CD4-positive, alpha-beta memory T cell (primary cell): Measurements from ENCODE around the gene VPS37D. TPM values are rescaled to one million over a fixed set of nuclear protein-coding genes. Genes with fewer than 3 reads are reported as not detected.
A peak's percentile ranks its signal among the peaks of the same experiment; 100 is the strongest.
"Not testable (repeated sequence)": the region's sequence is repeated elsewhere in the genome, so short reads cannot be mapped to it uniquely, and the experiment has no call there.

Experiments used
- CTCF ChIA-PET: fragments of 350-600 bp; sonication (Branson Sonifier 250); formaldehyde crosslinking; loops from one replicate; lab custom pipeline; 2021; ENCODE audit warnings: inconsistent platforms; ENCODE audit not compliant: partially characterized antibody; lab: Charles Lee
- POLR2A ChIA-PET: fragments of 350-600 bp; sonication (Branson Sonifier 250); formaldehyde crosslinking; loops from one replicate; lab custom pipeline; 2021; ENCODE audit not compliant: partially characterized antibody; lab: Charles Lee
- DNase-seq, 5 donors: peaks; one replicate each; pipeline versions ENCODE4 v3.0.0 to v3.0.0-alpha.2; 2020 to 2022; ENCODE audit warnings: mixed read lengths in 1 of 5
- H3K27ac ChIP-seq: one replicate; pipeline ENCODE4 v1.7.0; 2013; ENCODE audit warnings: low read depth, low read length
- H3K27me3 ChIP-seq: 2 replicates; pipeline ENCODE4 v1.7.0; 2013; ENCODE audit warnings: mild to moderate bottlenecking, low read length, moderate library complexity; ENCODE audit not compliant: insufficient read depth
- H3K36me3 ChIP-seq: 2 replicates; pipeline ENCODE4 v1.7.0; 2013; ENCODE audit warnings: mild to moderate bottlenecking, low read length, moderate library complexity; ENCODE audit not compliant: insufficient read depth
- H3K4me1 ChIP-seq: 2 replicates; pipeline ENCODE4 v1.7.0; 2013; ENCODE audit warnings: mild to moderate bottlenecking, low read length, moderate library complexity; ENCODE audit not compliant: insufficient read depth
- H3K4me3 ChIP-seq, 2 donors: one replicate each; pipeline ENCODE4 v1.7.0; 2013; ENCODE audit warnings: low read length in 2 of 2, mild to moderate bottlenecking in 1 of 2
- H3K9me3 ChIP-seq, 2 donors: one replicate each; pipeline ENCODE4 v1.7.0; 2013; ENCODE audit warnings: low read length in 2 of 2, control low read depth in 1 of 2; ENCODE audit not compliant: control insufficient read depth in 1 of 2
- H3K27ac Mint-ChIP-seq, 7 donors: one replicate each; pipeline ENCODE4 v1.8.0; 2020 to 2021; ENCODE audit warnings: mixed read lengths in 7 of 7, mild to moderate bottlenecking in 6 of 7, inconsistent platforms in 3 of 7, moderate library complexity in 3 of 7
- H3K27me3 Mint-ChIP-seq, 2 donors: one replicate each; pipeline ENCODE4 v1.8.0; 2020 to 2021; ENCODE audit warnings: mixed read lengths in 2 of 2
- H3K36me3 Mint-ChIP-seq, 2 donors: one replicate each; pipeline ENCODE4 v1.8.0; 2020 to 2021; ENCODE audit warnings: mixed read lengths in 2 of 2, inconsistent platforms in 1 of 2, mild to moderate bottlenecking in 1 of 2
- H3K4me1 Mint-ChIP-seq, 4 donors: one replicate each; pipeline ENCODE4 v1.8.0; 2020 to 2021; ENCODE audit warnings: mixed read lengths in 4 of 4, mild to moderate bottlenecking in 1 of 4
- H3K4me3 Mint-ChIP-seq, 8 donors: one replicate each; pipeline ENCODE4 v1.8.0; 2020 to 2021; ENCODE audit warnings: mixed read lengths in 8 of 8, mild to moderate bottlenecking in 7 of 8, moderate library complexity in 6 of 8, inconsistent platforms in 3 of 8
- H3K9me3 Mint-ChIP-seq, 8 donors: one replicate each; pipeline ENCODE4 v1.8.0; 2020 to 2021; ENCODE audit warnings: mixed read lengths in 8 of 8, mild to moderate bottlenecking in 5 of 8, inconsistent platforms in 3 of 8, moderate library complexity in 1 of 8
- intact Hi-C: fragments of 100-400 bp; cut with micrococcal nuclease; formaldehyde crosslinking; loops from one replicate; pipeline ENCODE4 v1.15.1; 2023
- polyA plus RNA-seq, 2 donors: library from polyadenylated mRNA; unstranded; fragments of 300-500 nt; fragmentation: Illumina TruSeq; gene quantifications; one replicate each; pipeline ENCODE4 v1.2.3, GENCODE V29; 2021
- total RNA-seq, 2 experiments: library from RNA; stranded (reverse); gene quantifications; one replicate each; pipeline ENCODE4 v1.2.3, GENCODE V29; 2021

The VPS37D gene, protein sequence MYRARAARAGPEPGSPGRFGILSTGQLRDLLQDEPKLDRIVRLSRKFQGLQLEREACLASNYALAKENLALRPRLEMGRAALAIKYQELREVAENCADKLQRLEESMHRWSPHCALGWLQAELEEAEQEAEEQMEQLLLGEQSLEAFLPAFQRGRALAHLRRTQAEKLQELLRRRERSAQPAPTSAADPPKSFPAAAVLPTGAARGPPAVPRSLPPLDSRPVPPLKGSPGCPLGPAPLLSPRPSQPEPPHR
- total RNA-seq = not detected
- polyA plus RNA-seq = not detected

DNA sequence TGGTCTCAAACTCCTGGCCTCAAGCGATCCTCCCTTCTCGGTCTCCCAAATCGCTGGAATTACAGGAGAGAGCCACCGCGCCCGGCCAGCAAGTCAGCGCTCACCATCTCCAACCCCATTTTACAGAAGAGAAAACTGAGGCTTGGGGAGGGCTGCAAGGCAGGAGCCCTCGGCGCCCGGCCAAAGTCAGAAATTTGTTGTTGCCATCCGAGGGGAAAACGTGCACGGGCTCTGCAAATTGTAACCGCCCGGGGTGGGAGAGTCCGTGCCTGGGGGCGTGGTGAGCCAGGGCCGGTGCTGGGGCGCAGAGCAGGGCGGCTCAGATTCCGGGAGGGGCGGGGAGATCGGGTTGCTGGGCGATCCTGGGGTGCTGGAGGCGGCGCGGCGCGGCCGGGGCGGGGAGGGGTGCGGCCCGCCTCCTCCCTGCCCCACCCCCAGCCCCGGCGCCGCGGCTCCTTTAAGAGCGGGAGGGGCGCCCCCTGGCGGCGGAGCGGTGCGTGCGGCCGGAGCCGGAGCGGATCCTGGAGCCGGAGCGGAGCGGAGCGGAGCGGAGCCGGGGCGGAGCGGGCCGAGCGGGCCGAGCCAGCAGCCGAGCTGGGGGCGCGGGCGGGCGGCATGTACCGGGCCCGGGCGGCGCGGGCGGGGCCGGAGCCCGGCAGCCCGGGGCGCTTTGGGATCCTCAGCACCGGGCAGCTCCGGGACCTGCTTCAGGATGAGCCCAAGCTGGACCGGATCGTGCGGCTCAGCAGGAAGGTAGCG, at the start of gene VPS37D:
VPS37D (plus strand) TSS at position 488 of the 759 bp plus-strand sequence; CDS start at position 616, 128 bp downstream.
- peaks cover 10% of the 10 kb centered on the region for H3K4me1 ChIP-seq
- Mint-ChIP-seq H3K4me3 (peak within 1 kb of the TSS; percentile 70 to 81 (median 76)), H3K27ac (peak within 1 kb of the TSS in 6 of 7 donors; percentile 48 to 70 (median 54)), H3K4me1 (peaks cover 4 to 12% (median 7%) of the 10 kb centered on the region in 4 donors), H3K36me3 (peaks cover 0 to 4% of the 10 kb centered on the region in 2 donors), H3K9me3 (peaks cover 0 to 7% (median 6%) of the 10 kb centered on the region in 8 donors), H3K27me3 (peaks cover 19 to 31% of the 10 kb centered on the region in 2 donors)
- no peaks in the 10 kb centered on the region for H3K36me3 ChIP-seq
- ChIA-PET POLR2A (interaction anchor here (0.6 to 1.3 kb wide), 9 partner anchors 11 to 149 kb away, joined by 3 to 5 read pairs (median 3); partner anchors contain the start of genes ABHD11, BAZ1B, BUD23 and DNAJC30), CTCF (interaction anchor here (0.7 to 2.9 kb wide), 6 partner anchors 13 to 67 kb away, joined by 3 to 19 read pairs (median 3); no protein-coding TSS in a partner anchor)
- DNase-seq = peak; percentile 87 to 96 (median 91)
- peaks cover 13% of the 10 kb centered on the region for H3K27me3 ChIP-seq
- H3K4me3 ChIP-seq = peak within 1 kb of the TSS in 1 of 2 donors; percentile 44
- no peaks in the 10 kb centered on the region for H3K9me3 ChIP-seq
- H3K27ac ChIP-seq = no peak within 1 kb of the TSS
- intact Hi-C loops = loop anchor here (1.0 to 5.0 kb wide), 5 partner anchors 16 to 145 kb away; partner anchors contain the start of genes BAZ1B, BUD23, DNAJC30 and STX1A

DNA sequence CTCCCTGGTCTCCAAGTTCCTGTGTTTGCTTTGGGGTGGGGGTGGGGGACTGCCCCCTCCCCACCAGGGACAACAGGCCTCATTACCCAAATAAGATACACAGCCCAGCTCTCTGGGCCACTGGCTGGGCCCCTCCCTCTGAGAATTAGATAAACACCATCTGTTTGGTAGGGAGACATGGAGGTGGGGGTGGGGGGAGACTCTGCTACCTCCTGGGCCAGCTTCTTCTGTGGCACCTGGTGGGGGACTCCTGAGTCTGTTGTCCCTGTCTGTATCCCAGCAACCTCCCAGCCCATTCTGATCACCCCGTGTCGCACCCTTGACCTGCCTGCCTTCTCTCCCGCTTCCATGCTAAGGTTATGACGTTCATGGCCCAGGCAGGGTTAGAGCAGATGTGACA, 49.1 kb upstream of the VPS37D start:
- H3K9me3 Mint-ChIP-seq = no peaks in the 10 kb centered on the region
- Histone ChIP-seq H3K4me3 (no peak overlapping the region), H3K27me3 (peaks cover 7% of the 10 kb centered on the region), H3K4me1 (peaks cover 8% of the 10 kb centered on the region), H3K36me3 (no peaks in the 10 kb centered on the region), H3K27ac (no peak overlapping the region), H3K9me3 (no peaks in the 10 kb centered on the region)
- intact Hi-C loops = no loop called here
- CTCF ChIA-PET = interaction anchor here (3.8 kb wide), 1 partner anchor 12 kb away, joined by 19 read pairs; no protein-coding TSS in a partner anchor
- DNase-seq = no peak
- H3K27ac Mint-ChIP-seq = no peak overlapping the region
- peaks cover 17 to 18% of the 10 kb centered on the region in 2 donors for H3K27me3 Mint-ChIP-seq
- POLR2A ChIA-PET = no interaction called here
- no peaks in the 10 kb centered on the region for H3K36me3 Mint-ChIP-seq
- no peak overlapping the region for H3K4me3 Mint-ChIP-seq
- peaks cover 2 to 10% (median 3%) of the 10 kb centered on the region in 4 donors for H3K4me1 Mint-ChIP-seq

GRCh38 chr7:73619394-73619793, 48.2 kb upstream of the VPS37D start:
- H3K4me3 Mint-ChIP-seq, POLR2A ChIA-PET, H3K36me3 Mint-ChIP-seq, H3K27ac Mint-ChIP-seq, H3K9me3 Mint-ChIP-seq, DNase-seq, H3K9me3 ChIP-seq, H3K27ac ChIP-seq, intact Hi-C loops, H3K36me3 ChIP-seq, H3K4me3 ChIP-seq: not testable (repeated sequence)
- peaks cover 10% of the 10 kb centered on the region for H3K27me3 ChIP-seq
- CTCF ChIA-PET = interaction anchor here (1.1 to 2.9 kb wide), 2 partner anchors 10 to 13 kb away, joined by 3 to 9 read pairs; no protein-coding TSS in a partner anchor
- peaks cover 15 to 18% of the 10 kb centered on the region in 2 donors for H3K27me3 Mint-ChIP-seq
- peaks cover 2 to 12% (median 4%) of the 10 kb centered on the region in 4 donors for H3K4me1 Mint-ChIP-seq
- H3K4me1 ChIP-seq = peaks cover 16% of the 10 kb centered on the region

GRCh38 chr7:73621168-73622063, 46.2 kb upstream of the VPS37D start:
- Mint-ChIP-seq H3K36me3 (no peaks in the 10 kb centered on the region), H3K27ac (peak overlapping the region in 1 of 7 donors; percentile 62), H3K9me3 (no peaks in the 10 kb centered on the region), H3K4me3 (no peak overlapping the region), H3K4me1 (peaks cover 2 to 12% (median 4%) of the 10 kb centered on the region in 4 donors), H3K27me3 (peaks cover 14 to 21% of the 10 kb centered on the region in 2 donors)
- H3K9me3 ChIP-seq = no peaks in the 10 kb centered on the region
- no peak overlapping the region for H3K4me3 ChIP-seq
- peaks cover 15% of the 10 kb centered on the region for H3K27me3 ChIP-seq
- DNase-seq = no peak
- H3K27ac ChIP-seq = no peak overlapping the region
- ChIA-PET CTCF (interaction anchor here (2.9 kb wide), 1 partner anchor 15 kb away, joined by 9 read pairs; no protein-coding TSS in a partner anchor), POLR2A (no interaction called here)
- H3K36me3 ChIP-seq = no peaks in the 10 kb centered on the region
- peaks cover 17% of the 10 kb centered on the region for H3K4me1 ChIP-seq
- intact Hi-C loops = no loop called here

- Histone ChIP-seq H3K27ac (no peak overlapping the region), H3K4me1 (peaks cover 17% of the 10 kb centered on the region), H3K9me3 (no peaks in the 10 kb centered on the region), H3K36me3 (no peaks in the 10 kb centered on the region), H3K27me3 (peaks cover 15% of the 10 kb centered on the region), H3K4me3 (no peak overlapping the region)
- peaks cover 15 to 25% of the 10 kb centered on the region in 2 donors for H3K27me3 Mint-ChIP-seq
- H3K4me3 Mint-ChIP-seq = peak overlapping the region in 2 of 8 donors; percentile 11 to 17
- no peak for DNase-seq
- ChIA-PET CTCF (interaction anchor here (0.8 kb wide), 1 partner anchor 15 kb away, joined by 5 read pairs; no protein-coding TSS in a partner anchor), POLR2A (no interaction called here)
- H3K4me1 Mint-ChIP-seq = peaks cover 2 to 12% (median 4%) of the 10 kb centered on the region in 4 donors
- no peaks in the 10 kb centered on the region for H3K36me3 Mint-ChIP-seq
- no peak overlapping the region for H3K27ac Mint-ChIP-seq
- H3K9me3 Mint-ChIP-seq = no peaks in the 10 kb centered on the region
- intact Hi-C loops = no loop called here
These were observed 45.1 kb upstream of the VPS37D start for GRCh38 chr7:73622527-73622908.

DNA sequence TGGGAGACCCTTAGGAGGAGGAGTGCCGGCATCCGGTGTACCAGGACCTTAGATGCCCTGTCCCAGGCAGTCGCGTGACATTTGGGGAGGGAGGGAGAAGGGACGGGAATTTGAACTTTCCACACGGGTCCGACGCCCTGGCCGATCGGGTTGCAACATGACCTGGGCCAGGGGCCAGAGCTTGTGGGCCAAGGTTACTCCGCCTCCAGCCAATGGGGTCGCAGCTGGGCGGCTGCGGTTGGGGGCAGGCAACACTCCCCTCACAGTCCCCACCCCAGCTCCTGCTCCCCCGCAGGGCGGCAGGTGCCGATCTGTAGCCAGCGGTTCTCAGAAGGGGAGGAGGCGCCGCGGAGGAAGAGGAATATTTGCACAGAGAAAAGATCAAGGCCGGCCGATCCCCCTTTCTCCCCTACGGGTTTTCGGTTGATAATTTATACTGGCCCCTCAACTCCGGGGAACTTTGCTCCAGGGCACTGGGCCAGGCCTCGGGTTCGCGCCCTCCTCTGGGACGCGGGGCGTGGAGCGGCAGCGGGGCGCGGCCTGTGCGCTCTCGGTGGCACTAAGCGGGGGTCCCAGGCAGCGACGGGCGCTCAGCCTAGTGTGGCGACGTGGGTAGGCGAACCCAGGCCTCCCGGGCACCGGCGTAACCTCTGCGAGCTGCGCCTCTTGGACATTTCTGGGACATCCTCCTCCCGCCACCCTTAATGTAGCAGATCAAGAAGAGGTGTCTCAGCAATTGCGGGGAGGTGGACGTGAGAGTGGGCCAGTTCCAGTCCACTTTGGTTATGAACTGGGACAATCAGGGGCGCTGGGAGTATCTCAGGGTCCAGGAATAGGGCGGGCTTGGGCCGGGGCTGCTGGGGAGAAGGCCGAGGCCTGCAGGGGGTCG, 44.5 kb upstream of the VPS37D start:
- ChIA-PET CTCF (no interaction called here), POLR2A (no interaction called here)
- H3K4me3 ChIP-seq = no peak overlapping the region
- Mint-ChIP-seq H3K27me3 (peaks cover 21 to 31% of the 10 kb centered on the region in 2 donors), H3K4me1 (peaks cover 2 to 12% (median 4%) of the 10 kb centered on the region in 4 donors), H3K36me3 (no peaks in the 10 kb centered on the region), H3K4me3 (peak overlapping the region in 7 of 8 donors; percentile 35 to 74 (median 51)), H3K9me3 (no peaks in the 10 kb centered on the region), H3K27ac (no peak overlapping the region)
- no peaks in the 10 kb centered on the region for H3K9me3 ChIP-seq
- no peak overlapping the region for H3K27ac ChIP-seq
- peaks cover 17% of the 10 kb centered on the region for H3K4me1 ChIP-seq
- H3K36me3 ChIP-seq = no peaks in the 10 kb centered on the region
- DNase-seq = no peak
- intact Hi-C loops = no loop called here
- peaks cover 15% of the 10 kb centered on the region for H3K27me3 ChIP-seq
